Activated T-helper 1 cell treated with anti-CD3 and anti-CD28 coated beads, Interleukin-2, amount 50 U/mL, for 16 hours (primary cell): Measurements from ENCODE around the gene FXR2.

Experiments used
- DNase-seq, 2 donors: peaks; one replicate each; pipeline ENCODE4 v3.0.0-alpha.2; 2020; ENCODE audit warnings: low read depth in 1 of 2, low spot score in 1 of 2

Gene FXR2

GRCh38 chr17:7573324-7574080 lies 41.2 kb downstream of the FXR2 start:
- DNase-seq = peak; percentile 83 to 84

DNA sequence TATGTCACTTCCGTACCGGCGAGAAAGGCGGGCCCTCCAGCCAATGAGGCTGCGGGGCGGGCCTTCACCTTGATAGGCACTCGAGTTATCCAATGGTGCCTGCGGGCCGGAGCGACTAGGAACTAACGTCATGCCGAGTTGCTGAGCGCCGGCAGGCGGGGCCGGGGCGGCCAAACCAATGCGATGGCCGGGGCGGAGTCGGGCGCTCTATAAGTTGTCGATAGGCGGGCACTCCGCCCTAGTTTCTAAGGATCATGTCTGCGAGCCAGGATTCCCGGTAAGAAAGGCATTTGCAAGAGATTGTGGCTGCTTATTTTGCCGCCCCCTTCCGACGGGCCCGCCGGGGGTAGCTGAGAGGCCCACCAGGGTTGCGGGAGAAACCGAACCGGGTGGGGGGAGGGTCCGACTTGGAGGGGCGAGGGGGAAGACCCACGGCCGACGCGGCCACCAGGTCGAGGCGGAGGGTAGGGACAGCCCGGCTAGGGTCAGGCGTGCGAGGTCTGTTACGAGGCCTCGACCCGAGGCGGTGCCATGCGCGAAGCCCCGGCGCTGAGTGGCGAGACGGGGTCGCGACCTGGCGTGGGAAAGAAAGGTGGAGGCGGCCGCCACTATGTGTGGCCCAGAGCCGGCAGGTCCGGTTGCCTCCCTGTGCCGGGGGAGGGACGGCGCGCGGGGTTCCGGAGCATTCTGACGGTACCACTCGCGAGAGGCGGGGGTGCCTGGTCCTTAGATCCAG lies 41.9 kb downstream of the FXR2 start:
- DNase-seq = peak; percentile 99

GRCh38 chr17:7572338-7572587 lies 42.4 kb downstream of the FXR2 start:
- DNase-seq = no peak

DNA sequence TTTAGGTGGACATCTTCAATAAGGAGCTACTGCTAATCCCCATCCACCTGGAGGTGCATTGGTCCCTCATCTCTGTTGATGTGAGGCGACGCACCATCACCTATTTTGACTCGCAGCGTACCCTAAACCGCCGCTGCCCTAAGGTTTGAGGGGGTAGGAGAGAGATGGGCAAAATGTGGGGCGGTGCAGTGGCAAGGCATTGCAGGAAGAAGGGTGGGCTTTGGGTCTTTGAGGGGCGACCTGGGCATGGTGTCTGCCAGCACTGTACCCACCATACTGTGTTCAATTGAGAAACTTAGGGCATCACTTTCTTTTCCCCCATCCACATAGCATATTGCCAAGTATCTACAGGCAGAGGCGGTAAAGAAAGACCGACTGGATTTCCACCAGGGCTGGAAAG lies 44.3 kb downstream of the FXR2 start:
- DNase-seq = no peak

GRCh38 chr17:7569571-7569970 lies 45.1 kb downstream of the FXR2 start:
- no peak for DNase-seq

DNA sequence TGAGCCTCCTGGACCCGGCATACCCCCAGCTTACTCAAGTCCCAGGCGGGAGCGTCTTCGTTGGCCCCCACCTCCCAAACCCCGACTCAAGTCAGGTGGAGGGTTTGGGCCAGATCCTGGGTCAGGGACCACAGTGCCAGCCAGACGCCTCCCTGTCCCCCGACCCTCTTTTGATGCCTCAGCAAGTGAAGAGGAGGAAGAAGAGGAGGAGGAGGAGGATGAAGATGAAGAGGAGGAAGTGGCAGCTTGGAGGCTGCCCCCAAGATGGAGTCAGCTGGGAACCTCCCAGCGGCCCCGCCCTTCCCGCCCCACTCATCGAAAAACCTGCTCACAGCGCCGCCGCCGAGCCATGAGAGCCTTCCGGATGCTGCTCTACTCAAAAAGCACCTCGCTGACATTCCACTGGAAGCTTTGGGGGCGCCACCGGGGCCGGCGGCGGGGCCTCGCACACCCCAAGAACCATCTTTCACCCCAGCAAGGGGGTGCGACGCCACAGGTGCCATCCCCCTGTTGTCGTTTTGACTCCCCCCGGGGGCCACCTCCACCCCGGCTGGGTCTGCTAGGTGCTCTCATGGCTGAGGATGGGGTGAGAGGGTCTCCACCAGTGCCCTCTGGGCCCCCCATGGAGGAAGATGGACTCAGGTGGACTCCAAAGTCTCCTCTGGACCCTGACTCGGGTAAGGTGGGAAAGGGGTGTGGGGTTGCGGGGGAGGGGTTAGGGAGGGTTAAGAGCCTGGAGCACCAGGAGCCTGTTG lies 51.4 kb downstream of the FXR2 start:
- no peak for DNase-seq

GRCh38 chr17:7562208-7562605 lies 52.5 kb downstream of the FXR2 start:
- DNase-seq = no peak

DNA sequence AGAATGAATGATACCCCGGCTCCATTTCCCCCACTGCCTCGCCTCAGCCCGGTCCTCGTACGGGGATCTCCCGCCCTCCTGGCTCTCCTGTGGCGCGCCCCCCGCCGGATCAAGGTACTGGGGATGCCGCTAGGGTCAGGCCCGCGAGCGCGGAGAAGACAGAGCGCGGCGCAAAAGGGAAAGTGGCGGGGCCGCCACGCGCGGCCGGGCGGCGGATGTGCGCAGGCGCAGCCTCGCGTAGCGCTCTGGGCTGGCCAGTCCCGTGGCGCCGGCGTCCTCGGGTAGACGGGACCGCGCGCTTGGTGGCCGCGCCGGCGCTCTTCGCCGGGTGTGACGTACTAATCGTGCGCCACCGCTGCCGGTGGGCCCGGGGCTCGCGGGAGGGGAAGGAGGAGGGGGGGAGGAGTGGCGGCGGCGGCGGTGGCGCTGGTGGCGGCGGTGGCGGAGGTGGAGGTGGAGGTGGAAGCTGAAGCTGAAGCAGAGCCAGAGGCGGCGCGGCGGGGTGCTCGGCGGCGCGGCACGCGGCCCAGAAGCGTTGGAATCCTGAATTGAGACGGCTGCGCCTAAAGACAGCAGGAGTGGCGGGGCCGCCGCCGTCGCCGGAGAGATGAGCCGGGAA lies 53.0 kb downstream of the FXR2 start, which contains the start of gene SENP3:
SENP3 (plus strand) TSS at position 331 of the 619 bp plus-strand sequence. CDS start 1,158 bp downstream, outside the sequence.
- DNase-seq = peak; percentile 75 to 92

- DNase-seq = peak; percentile 63 to 74
Observed at GRCh38 chr17:7561028-7561575, 53.6 kb downstream of the FXR2 start.

DNA sequence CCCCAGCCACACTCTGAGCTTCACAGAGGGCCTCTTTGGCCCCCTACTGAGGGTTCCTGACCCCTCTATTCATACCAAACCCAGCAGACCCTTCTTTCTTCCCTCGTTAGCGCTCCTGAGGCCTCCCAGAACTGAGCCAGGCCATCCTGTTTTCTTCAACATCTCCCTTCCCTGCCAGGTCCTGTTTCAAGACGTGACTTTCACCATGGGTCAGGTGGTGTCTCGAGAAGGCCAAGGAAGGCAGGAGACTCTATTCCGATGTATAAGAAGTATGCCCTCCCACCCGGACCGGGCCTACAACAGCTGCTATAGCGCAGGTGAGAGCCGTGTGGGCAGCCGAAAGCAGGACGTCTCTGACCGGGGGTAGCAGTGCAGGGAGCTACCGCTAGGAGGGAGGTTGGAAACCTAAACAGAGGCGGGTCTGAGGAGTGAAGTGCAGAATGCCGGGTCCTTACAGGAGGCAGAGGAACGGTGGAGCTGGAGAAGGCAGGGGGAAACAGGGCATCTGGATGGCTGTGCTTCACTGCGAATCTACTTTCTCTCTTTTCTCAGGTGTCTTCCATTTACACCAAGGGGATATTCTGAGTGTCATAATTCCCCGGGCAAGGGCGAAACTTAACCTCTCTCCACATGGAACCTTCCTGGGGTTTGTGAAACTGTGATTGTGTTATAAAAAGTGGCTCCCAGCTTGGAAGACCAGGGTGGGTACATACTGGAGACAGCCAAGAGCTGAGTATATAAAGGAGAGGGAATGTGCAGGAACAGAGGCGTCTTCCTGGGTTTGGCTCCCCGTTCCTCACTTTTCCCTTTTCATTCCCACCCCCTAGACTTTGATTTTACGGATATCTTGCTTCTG lies 54.3 kb downstream of the FXR2 start:
- DNase-seq = no peak

DNA sequence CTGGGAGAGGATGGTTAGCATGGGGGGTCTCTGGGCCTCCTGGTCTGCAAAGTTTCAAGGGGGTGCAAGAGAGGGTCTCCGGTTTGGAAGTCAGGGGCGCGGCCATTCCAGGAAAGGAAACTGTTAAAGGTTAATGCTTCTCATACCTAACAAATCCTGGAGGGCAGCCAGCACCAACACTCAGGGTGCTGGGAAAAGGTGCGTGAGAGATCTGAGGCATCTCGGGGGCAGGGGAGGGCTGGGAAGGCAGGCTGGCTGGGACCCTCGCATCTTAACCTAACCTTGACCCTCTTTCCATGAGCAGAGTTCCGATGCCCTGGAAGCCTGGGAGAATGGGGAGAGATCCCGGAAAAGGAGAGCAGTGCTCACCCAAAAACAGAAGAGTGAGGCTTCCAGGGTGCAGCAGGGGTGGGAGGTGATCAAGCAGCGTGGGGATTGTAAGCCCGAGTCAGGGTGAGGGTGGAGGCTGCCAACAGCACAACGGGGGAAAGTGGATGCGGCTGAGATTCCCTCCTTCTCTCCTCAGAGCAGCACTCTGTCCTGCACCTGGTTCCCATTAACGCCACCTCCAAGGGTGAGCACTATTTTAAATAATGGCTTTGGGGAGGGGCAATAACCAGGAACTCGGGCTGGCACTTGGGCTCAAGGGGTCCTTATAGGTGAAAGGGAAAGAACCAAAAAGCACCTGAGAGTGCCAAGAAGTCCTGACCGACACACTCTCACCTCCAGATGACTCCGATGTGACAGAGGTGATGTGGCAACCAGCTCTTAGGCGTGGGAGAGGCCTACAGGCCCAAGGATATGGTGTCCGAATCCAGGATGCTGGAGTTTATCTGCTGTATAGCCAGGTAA lies 55.2 kb downstream of the FXR2 start:
- no peak for DNase-seq

DNA sequence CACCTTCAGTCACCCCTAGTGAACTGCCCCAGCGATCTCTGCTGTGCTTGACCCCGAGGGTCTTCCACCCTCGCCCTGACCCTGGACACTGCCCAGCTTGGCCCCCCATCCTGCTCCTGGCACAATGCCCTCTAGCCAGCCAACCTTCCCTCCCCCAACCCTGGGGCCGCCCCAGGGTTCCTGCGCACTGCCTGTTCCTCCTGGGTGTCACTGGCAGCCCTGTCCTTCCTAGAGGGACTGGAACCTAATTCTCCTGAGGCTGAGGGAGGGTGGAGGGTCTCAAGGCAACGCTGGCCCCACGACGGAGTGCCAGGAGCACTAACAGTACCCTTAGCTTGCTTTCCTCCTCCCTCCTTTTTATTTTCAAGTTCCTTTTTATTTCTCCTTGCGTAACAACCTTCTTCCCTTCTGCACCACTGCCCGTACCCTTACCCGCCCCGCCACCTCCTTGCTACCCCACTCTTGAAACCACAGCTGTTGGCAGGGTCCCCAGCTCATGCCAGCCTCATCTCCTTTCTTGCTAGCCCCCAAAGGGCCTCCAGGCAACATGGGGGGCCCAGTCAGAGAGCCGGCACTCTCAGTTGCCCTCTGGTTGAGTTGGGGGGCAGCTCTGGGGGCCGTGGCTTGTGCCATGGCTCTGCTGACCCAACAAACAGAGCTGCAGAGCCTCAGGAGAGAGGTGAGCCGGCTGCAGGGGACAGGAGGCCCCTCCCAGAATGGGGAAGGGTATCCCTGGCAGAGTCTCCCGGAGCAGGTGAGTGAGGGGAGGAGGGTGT lies 56.0 kb downstream of the FXR2 start, which contains the start of gene TNFSF13:
TNFSF13 (plus strand) TSS at position 207 of the 776 bp plus-strand sequence; CDS start at position 497, 290 bp downstream.
- DNase-seq = no peak

- DNase-seq = no peak
Observed at GRCh38 chr17:7557775-7558543, 56.7 kb downstream of the FXR2 start.

GRCh38 chr17:7557147-7557764 lies 57.4 kb downstream of the FXR2 start:
- DNase-seq = no peak

GRCh38 chr17:7556627-7557026 lies 58.1 kb downstream of the FXR2 start:
- no peak for DNase-seq

DNA sequence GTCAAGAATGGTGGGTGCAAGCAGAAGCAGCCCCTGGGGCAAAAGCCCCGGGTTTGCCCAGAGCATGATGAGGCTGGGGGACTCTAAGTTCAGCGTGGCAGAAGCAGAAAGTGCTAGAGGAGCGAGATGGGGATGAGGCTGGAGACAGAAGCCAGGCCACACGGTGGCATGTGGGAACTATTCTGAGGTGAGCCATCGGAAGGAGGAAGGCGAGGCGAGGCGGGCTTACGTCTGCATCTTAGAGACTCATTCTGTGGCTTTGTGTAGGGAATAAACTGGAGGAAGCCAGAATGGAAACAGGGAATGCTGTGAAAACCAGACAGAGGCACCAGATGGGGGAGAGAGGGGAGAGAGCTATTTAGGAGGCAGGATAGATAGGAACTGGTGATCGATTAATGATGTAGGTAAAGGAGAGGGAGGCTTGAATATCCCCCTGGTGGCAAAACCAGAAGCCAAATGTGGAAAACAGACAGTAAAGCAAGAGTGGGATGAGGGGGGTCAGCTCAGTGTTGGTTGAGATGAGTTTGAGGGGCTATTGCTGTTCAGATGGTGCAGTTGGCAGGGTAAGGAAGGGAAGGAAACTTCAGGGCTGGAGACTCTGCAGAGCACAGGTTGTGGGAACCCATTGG lies 59.3 kb downstream of the FXR2 start:
- no peak for DNase-seq

GRCh38 chr17:7553356-7553755 lies 61.3 kb downstream of the FXR2 start:
- DNase-seq = no peak
